Mucosa of descending colon (tissue), 3 donors: Measurements from ENCODE around the gene CCDC85C. TPM values are rescaled to one million over a fixed set of nuclear protein-coding genes. Genes with fewer than 3 reads are reported as not detected.
A peak's percentile ranks its signal among the peaks of the same experiment; 100 is the strongest.

Experiments used
- ATAC-seq: fragments of 200-7000 bp; cut with Tn5 transposase; one replicate; pipeline ENCODE4 v1.9.1; 2020; ENCODE audit warnings: mild to moderate bottlenecking, moderate library complexity
- DNase-seq, 3 donors: peaks; one replicate each; pipeline ENCODE4 v3.0.0-alpha.2; 2020
- H3K36me3 ChIP-seq: fragments of 200-600 bp; one replicate; pipeline ENCODE4 v1.8.0; 2021; ENCODE audit warnings: low read depth, mild to moderate bottlenecking
- H3K4me1 ChIP-seq: fragments of 200-600 bp; one replicate; pipeline ENCODE4 v1.8.0; 2021; ENCODE audit warnings: low read depth, mild to moderate bottlenecking
- H3K4me3 ChIP-seq: fragments of 200-600 bp; one replicate; pipeline ENCODE4 v1.8.0; 2021; ENCODE audit warnings: mild to moderate bottlenecking
- H3K9me3 ChIP-seq: fragments of 200-600 bp; one replicate; pipeline ENCODE4 v1.8.0; 2021; ENCODE audit warnings: mild to moderate bottlenecking
- intact Hi-C, 2 donors: fragments of 100-400 bp; cut with DNase I in 1 of 2; cut with micrococcal nuclease in 1 of 2; formaldehyde crosslinking; loops; one replicate each; pipeline versions ENCODE4 v1.11.0 to v1.11.1; 2022; cut with DNase I, micrococcal nuclease
- total RNA-seq, 3 donors: library from RNA; stranded (reverse); fragmentation: NEBNext Ultra II Directional in 2 of 3; extraction: Animal tissue kit (Norgen Biotek cat#: 25700) in 2 of 3; gene quantifications; one replicate each; pipeline versions ENCODE4 v1.2.1 to v1.2.4, GENCODE V29; 2021 to 2023
- TF ChIP-seq, protein P1 (sequence below): fragments of 200-600 bp; IDR thresholded peaks from one replicate; pipeline ENCODE4 v1.8.0; 2022; ENCODE audit warnings: antibody characterized with exemption, mild to moderate bottlenecking
- donor health status: DM: no; HTN: no; CAD: no; lungs with moderate emphysema.
- donor health status: DM: no; HTN: no; CAD: no.
- donor health status: DM: no; HTN: yes; CAD: no.

CCDC85C gene
- total RNA-seq, 3 donors from 2014 or later, result 66.2 to 102 (median 66.2) TPM

DNA sequence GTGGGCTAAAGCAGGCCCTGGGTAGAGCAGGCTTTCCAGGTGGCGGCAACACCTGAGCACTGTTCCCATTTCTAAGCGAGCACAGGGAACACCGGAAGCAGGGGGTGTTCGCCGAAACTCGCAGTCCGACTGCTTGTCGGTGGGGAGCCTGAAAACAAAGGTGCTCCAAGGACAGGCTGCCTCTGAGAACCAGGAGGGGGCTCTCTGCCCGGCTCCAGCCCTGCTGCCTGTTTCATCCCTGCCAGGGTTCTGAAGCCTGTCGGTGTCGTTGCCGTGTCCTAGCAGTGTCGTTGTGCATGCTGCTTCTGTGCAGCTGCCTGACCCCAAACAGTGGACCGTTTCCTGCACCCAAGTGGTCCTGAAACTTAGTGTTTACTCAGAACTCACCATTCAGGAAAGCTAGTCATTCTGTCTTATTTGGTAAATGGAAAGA, 101.0 kb downstream of the CCDC85C start:
- DNase-seq (no peak), ATAC-seq (no peak)
- Histone ChIP-seq H3K4me1 (no peaks in the 10 kb centered on the region), H3K9me3 (no peaks in the 10 kb centered on the region), H3K4me3 (no peak overlapping the region), H3K36me3 (peaks cover 20% of the 10 kb centered on the region)
- TF ChIP-seq, protein P1, sequence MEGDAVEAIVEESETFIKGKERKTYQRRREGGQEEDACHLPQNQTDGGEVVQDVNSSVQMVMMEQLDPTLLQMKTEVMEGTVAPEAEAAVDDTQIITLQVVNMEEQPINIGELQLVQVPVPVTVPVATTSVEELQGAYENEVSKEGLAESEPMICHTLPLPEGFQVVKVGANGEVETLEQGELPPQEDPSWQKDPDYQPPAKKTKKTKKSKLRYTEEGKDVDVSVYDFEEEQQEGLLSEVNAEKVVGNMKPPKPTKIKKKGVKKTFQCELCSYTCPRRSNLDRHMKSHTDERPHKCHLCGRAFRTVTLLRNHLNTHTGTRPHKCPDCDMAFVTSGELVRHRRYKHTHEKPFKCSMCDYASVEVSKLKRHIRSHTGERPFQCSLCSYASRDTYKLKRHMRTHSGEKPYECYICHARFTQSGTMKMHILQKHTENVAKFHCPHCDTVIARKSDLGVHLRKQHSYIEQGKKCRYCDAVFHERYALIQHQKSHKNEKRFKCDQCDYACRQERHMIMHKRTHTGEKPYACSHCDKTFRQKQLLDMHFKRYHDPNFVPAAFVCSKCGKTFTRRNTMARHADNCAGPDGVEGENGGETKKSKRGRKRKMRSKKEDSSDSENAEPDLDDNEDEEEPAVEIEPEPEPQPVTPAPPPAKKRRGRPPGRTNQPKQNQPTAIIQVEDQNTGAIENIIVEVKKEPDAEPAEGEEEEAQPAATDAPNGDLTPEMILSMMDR, result no peak
- intact Hi-C loops, result no loop called here

- no peak overlapping the region for H3K4me3 ChIP-seq
- H3K4me1 ChIP-seq, result no peaks in the 10 kb centered on the region
- peaks cover 10% of the 10 kb centered on the region for H3K36me3 ChIP-seq
- intact Hi-C loops, result no loop called here
- DNase-seq (no peak), ATAC-seq (no peak)
- TF ChIP-seq, protein P1, result no peak
- no peaks in the 10 kb centered on the region for H3K9me3 ChIP-seq
Observed at GRCh38 chr14:99497894-99498293, 106.1 kb downstream of the CCDC85C start.

DNA sequence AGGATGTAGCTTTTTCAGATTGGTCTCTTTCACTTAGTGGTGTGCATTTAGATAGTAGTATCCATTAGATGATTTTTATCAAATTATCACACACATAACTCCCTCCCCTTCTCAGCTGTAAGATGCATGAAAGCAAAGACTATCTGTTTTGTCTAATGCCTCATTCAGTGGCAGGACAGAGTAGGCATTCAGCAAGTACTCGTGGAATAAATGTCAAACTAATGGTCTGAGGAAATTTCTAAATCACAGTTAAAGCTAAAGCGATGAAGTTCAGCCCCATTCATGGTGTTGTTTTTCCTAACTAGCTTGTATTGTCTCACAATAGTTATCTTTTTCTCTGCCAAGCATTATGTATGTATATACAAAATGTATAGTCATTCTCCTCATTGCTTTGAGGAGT, 106.7 kb downstream of the CCDC85C start:
- no peaks in the 10 kb centered on the region for H3K4me1 ChIP-seq
- H3K9me3 ChIP-seq, result no peaks in the 10 kb centered on the region
- no peak for DNase-seq
- TF ChIP-seq, protein P1, result no peak
- H3K36me3 ChIP-seq, result peaks cover 10% of the 10 kb centered on the region
- no peak for ATAC-seq
- intact Hi-C loops, result no loop called here
- H3K4me3 ChIP-seq, result no peak overlapping the region

DNA sequence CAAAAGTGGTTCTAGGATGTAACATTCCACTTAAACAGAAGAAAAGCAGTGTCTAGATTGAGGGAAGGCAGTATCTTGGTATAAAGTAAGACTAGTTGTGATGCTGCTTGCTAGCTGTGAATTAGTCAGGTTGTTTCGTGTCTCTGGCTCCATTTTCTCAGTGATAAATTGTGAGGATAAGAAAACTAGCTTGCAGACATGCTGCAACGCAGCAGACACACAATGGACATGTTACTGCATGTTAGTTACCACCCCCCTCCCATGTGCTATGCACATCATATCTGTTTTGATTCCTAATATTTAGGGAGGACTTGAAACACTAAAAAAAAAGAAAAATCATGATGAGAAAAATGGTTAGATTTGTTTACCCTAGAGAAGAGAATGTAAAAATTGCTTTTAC, 119.9 kb downstream of the CCDC85C start:
- TF ChIP-seq, protein P1, result no peak
- H3K36me3 ChIP-seq, result no peaks in the 10 kb centered on the region
- ATAC-seq, result no peak
- DNase-seq, result no peak
- H3K4me3 ChIP-seq, result no peak overlapping the region
- H3K9me3 ChIP-seq, result no peaks in the 10 kb centered on the region
- intact Hi-C loops, result no loop called here
- peaks cover 13% of the 10 kb centered on the region for H3K4me1 ChIP-seq

DNA sequence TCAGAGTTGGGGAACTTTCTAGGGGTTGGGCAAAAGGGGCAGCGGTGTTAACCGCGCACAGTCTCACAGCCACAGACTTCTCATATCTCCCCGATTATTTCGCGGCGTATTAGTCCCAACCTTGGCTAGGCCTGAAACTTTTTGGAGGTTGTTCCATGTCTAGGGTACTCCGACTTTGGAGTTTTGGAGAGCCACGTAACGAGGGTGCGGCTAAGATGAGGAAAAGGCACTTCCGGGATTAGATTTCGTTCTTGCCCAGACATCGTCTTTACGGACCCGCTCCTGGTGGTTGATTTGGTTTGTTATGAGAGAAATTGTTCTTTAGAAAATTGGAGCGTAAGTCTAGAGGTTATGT, 122.3 kb downstream of the CCDC85C start:
- intact Hi-C loops, result no loop called here
- H3K4me1 ChIP-seq, result peaks cover 22% of the 10 kb centered on the region
- H3K36me3 ChIP-seq, result no peaks in the 10 kb centered on the region
- ATAC-seq (no peak), DNase-seq (peak in 1 of 3 donors; percentile 59)
- TF ChIP-seq, protein P1, result no peak
- H3K9me3 ChIP-seq, result no peaks in the 10 kb centered on the region
- H3K4me3 ChIP-seq, result peak overlapping the region; percentile 91
